ENCODE data around the gene KCNJ16.

KCNJ16 gene

DNA sequence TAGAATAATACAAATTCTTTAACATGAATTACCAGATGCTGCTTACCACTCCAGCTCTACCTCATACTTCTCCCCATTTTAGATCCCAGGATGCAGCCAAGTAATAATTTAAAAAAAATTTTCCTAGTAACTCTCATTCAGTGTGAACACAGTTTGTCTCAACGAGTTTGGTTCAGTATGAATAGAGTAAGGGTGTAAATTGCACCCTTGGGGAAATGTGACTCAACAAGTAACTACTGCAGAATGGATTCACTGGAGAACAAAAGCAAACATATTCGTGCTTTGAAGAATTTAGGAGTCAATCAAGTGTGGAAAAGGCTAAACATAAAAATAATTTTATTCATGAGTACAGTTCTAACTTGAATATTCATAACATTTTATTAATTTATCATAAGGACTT lies 23.0 kb downstream of the KCNJ16 start:
- DNase-seq (ENCODE audit: low spot score): no peak

GRCh38 chr17:70099294-70099693 lies 24.3 kb downstream of the KCNJ16 start:
- no peak for DNase-seq (ENCODE audit: low spot score)

GRCh38 chr17:70099884-70100283 lies 24.9 kb downstream of the KCNJ16 start:
- no peak for DNase-seq (ENCODE audit: low spot score)

GRCh38 chr17:70100983-70101382 lies 26.0 kb downstream of the KCNJ16 start:
- DNase-seq (ENCODE audit: low spot score): no peak

DNA sequence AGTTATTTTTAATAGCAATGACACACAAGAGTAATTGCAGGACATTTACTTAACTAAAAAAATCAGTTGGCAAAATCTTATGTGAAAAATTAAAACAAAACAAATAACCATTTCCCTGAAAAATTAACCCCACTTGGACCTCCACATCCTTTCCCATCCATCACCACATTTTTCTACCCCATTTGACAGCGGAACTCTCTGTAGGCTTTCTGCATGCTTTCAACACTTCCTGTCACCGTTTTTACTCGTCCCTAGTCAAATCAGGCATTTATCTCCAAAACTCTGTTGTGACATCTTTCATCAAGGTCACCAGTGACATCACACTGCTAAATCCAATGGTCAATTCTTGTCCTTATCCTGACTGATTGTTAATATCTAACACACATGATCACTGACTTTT lies 27.5 kb downstream of the KCNJ16 start:
- DNase-seq (ENCODE audit: low spot score): no peak

GRCh38 chr17:70104791-70105523 lies 29.9 kb downstream of the KCNJ16 start:
- no peak for DNase-seq (ENCODE audit: low spot score)

- DNase-seq (ENCODE audit: low spot score): no peak
Observed at GRCh38 chr17:70105641-70106040, 30.6 kb downstream of the KCNJ16 start.

DNA sequence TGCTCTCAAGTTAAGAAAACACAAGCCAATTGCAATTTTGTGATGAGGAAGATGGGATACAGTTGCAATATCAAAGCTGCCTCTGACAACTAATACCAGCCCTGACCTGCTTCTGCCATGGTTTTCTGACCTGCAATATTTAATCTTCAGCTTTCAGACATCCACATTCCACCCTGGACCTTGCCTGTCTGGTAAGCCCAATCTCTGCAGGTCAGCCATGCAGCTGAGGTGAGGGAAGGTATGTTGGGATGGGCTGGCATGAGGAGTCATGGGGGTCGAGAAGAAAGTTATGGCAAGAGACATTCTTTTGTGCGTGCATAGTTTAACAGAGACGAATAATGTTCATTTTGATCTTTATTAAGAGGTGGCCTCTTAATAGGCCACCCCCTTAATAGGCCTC lies 31.5 kb downstream of the KCNJ16 start:
- no peak for DNase-seq (ENCODE audit: low spot score)

GRCh38 chr17:70107441-70107840 lies 32.4 kb downstream of the KCNJ16 start:
- DNase-seq (ENCODE audit: low spot score): no peak

- DNase-seq (ENCODE audit: low spot score): no peak
Observed at GRCh38 chr17:70107904-70108565, 33.0 kb downstream of the KCNJ16 start.

- DNase-seq (ENCODE audit: low spot score): no peak
Observed at GRCh38 chr17:70109497-70109896, 34.5 kb downstream of the KCNJ16 start.

DNA sequence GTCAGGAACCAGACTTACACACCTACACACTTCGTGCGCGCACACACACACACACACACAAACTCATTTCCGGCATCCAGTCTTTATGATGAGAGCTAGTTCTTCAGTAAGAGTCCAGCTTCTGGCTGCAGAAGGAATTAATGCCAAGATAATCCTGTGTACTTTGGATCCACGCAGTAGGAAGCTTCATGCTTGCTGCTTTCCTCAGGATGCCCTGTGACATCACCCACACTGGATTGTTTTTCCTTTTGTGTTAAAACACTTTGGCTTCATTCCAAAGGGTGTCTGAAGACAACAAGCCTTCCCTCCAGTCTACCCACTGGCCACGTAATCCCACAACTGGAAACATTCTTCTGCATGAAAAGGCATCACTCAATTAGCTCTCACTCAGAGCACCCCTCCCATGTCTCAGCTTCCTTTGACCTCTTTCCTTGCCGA lies 35.4 kb downstream of the KCNJ16 start:
- no peak for DNase-seq (ENCODE audit: low spot score)

DNA sequence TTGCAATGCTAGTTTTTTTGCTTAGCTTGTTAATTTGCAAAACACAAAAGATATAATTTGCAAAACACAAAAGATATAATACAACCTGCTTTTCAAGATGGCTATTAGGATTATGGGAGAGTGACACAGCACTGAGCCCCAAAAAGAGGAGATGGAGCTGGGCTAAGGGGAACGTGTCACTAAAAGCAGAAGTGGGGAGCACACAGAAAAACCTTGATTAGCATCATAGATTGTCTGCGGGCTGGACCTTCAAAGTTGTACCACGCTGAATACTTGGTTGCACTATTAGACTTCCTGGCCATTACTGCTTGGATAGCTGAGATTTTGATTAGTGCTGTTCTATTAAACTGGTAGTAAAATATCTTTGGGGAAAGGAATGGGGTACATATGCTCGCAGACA lies 36.2 kb downstream of the KCNJ16 start:
- no peak for DNase-seq (ENCODE audit: low spot score)

GRCh38 chr17:70114405-70114804 lies 39.4 kb downstream of the KCNJ16 start:
- DNase-seq (ENCODE audit: low spot score): no peak

DNA sequence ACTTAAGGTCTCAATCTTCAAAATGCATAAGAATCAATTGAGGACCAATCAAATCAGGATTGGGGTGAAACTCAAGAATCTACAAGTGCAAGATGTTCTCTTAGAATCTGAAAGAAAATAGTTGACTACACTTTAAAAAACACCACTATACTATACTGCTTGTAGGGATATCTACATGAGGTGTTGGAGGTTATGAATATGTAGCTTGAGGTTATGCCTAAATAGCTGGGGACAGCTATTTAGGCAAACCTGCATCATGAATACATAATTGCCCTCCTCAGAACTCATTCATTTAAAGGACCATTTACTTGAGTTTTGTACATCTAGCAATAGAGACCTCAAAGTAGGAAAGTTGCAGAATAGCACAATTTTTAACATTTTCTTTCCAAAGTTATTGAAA lies 40.1 kb downstream of the KCNJ16 start:
- no peak for DNase-seq (ENCODE audit: low spot score)

DNA sequence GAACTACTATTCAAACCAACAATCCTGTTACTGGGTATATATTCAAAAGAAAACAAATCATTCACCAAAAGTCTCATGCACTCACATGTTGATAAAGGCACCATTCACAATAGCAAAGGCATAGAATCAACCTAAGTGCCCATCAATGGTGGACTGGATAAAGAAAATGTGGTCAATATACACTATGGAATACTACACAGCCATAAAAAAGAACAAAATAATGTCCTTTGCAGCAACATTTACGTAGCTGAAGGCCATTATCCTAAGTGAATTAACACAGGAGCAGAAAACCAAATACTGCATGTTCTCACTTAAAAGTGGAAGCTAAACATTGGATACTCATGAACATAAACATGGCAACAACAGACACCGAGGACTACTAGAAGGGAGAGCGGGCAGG lies 41.9 kb downstream of the KCNJ16 start:
- DNase-seq (ENCODE audit: low spot score): no peak

DNA sequence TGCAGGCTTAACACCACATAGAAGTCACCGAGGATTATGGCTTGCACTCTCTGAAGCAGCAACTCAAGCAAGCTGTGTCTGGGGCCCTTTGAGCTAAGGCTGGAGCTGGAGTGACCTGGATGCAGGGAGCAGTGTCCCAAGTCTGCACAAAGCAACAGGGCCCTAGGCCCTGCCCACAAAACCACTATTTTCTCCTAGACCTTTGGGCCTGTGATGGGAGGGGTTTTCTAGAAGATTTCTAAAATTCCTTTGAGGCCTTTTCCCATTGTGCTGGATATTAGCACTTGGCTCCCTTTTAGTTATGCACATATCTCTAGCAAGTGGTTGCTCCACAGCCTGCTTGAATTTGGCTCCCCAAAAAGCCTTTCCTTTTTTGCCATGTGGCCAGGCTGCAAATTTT lies 44.5 kb downstream of the KCNJ16 start:
- no peak for DNase-seq (ENCODE audit: low spot score)

- DNase-seq (ENCODE audit: low spot score): no peak
Observed at GRCh38 chr17:70119983-70120382, 45.0 kb downstream of the KCNJ16 start.

GRCh38 chr17:70120425-70120824 lies 45.4 kb downstream of the KCNJ16 start:
- no peak for DNase-seq (ENCODE audit: low spot score)

GRCh38 chr17:70121126-70121525 lies 46.1 kb downstream of the KCNJ16 start:
- no peak for DNase-seq (ENCODE audit: low spot score)

DNA sequence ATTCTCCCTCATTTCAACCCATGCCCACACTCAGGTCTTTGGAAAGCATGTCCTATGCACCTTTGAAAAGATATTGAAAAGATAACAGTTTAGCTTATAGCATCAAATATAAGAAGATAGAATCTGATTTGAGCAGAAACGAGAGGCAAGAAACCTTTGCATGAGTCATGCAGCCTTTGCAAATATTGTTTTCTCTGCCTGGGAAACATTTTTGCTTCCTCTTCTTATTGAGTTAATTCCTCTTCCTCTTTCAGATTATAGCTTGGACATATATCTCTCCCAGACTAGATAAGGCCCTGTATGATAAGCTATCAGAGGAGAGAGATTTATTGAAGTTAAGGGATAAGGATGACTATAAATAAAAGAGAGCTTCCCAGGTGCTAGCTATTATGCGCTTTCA lies 48.2 kb downstream of the KCNJ16 start:
- DNase-seq (ENCODE audit: low spot score): no peak

- DNase-seq (ENCODE audit: low spot score): no peak
Observed at GRCh38 chr17:70124723-70125122, 49.7 kb downstream of the KCNJ16 start.

GRCh38 chr17:70127221-70127873 lies 52.3 kb downstream of the KCNJ16 start:
- no peak for DNase-seq (ENCODE audit: low spot score)

Data from ecto neural progenitor cell (in vitro differentiated cells).